Measurements from ENCODE around the gene FZR1.
A peak's percentile ranks its signal among the peaks of the same experiment; 100 is the strongest.

Gene FZR1

DNA sequence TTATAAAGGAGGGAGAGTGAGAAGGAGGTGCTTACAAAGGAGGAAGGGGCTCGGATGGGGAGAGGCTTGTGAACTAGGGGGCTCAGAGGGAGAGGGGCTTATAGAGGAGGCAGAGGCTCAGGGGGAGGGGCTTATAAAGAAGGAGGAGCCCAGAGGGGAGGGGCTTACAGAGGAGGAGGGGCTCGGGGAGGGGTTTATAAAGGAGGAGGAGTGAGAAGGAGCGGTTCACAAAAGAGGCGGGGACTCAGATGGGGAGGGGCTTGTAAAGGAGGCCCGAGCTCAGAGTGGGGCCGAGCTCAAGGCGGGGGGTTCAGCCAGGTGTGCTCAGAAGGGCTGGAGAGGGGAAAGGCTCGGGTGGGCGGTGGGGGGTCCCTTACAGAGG is 26.3 kb upstream of the FZR1 start:
- no peak overlapping the region for H3K4me3 Mint-ChIP-seq
- no peaks in the 10 kb centered on the region for H3K9me3 Mint-ChIP-seq
- no peaks in the 10 kb centered on the region for H3K27me3 Mint-ChIP-seq
- no peaks in the 10 kb centered on the region for H3K36me3 Mint-ChIP-seq (ENCODE audit: low read depth)
- no peak overlapping the region for H3K27ac Mint-ChIP-seq
- no peak for ATAC-seq
- peaks cover 8% of the 10 kb centered on the region for H3K4me1 Mint-ChIP-seq
- peak; percentile 26 for DNase-seq

DNA sequence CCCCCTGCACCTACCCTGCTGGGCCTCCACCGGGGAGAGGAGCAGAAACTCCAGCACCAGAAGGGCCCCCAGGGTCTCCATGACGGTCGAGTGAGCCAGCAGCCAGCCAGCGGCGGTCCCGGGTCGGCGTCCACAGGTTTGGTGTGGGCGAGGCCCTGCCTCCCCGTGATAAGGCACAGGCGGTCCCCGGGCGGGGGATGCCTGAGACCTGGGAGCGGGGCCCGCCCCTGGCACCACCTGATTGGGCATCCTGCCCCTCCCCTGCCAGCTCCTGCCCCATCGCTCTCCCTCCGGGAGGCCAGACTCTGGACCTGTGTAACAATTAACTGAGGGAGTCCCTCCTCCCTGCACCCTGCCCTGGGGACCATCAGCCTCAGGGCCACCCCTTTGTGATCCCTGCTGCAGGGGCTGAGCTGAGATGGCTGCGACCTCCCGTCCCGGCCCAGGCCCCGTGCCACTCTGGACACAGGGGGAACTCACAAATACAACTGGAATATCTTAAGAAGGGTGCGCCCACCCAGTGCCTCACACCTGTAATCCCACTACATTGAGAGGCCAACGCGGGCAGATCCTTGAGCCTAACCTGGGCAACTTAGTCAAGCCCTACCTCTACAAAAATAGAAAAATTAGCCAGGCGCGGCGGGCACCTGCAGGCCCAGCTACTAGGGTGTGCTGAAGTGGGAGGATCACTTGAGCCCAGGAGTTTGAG is 25.6 kb upstream of the FZR1 start, which contains the start of gene SMIM24:
Gene SMIM24 (minus strand): TSS at position 143 of the 709 bp plus-strand sequence. CDS start 62 bp downstream, at position 81.
- no peak for DNase-seq
- Mint-ChIP-seq H3K36me3 (ENCODE audit: low read depth) (no peaks in the 10 kb centered on the region), H3K4me1 (peaks cover 8% of the 10 kb centered on the region), H3K9me3 (no peaks in the 10 kb centered on the region), H3K27me3 (no peaks in the 10 kb centered on the region), H3K27ac (no peak within 1 kb of the TSS), H3K4me3 (no peak within 1 kb of the TSS)
- ATAC-seq = no peak

DNA sequence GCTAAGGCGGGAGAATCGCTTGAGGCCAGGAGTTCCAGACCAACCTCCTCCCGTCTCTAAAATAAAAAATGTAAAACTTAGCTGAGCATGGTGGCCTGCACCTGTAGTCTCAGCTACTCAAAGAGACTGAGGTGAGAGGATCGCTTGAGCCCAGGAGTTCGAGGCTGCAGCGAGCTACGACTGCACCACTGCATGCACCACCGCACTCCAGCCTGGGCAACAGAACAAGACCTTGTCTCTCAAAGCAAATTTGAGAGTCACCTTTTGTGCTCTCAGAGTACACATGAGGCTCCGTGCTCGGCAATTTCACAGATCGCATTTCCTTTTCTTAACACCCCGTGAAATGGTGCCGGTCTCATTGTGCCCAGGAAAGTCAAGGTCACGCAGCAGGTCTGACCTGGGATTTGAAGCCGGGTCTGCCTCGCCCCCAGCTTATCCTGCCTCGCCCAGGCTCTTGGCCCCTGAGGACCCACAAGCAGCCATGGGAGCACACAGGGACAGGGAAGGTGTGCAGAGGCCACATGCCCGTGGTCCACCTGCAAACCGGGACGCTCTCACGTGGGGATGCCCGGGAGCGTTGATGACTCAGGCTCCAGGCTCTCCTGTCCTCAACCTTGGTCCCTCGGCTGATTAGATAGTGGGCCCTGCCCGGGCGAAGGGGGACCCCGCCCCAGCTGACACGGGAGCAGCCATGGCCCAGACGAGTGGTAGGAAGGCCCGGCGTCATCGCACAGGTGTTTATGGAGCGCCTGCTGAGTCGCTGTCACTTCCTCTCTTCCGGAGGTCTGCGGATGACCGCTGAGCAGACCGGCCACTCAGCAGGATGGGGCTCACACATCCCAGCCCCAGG is 24.6 kb upstream of the FZR1 start:
- Mint-ChIP-seq H3K9me3 (no peaks in the 10 kb centered on the region), H3K36me3 (ENCODE audit: low read depth) (no peaks in the 10 kb centered on the region), H3K27ac (no peak overlapping the region), H3K27me3 (no peaks in the 10 kb centered on the region), H3K4me1 (peaks cover 8% of the 10 kb centered on the region), H3K4me3 (no peak overlapping the region)
- DNase-seq (no peak), ATAC-seq (no peak)

DNA sequence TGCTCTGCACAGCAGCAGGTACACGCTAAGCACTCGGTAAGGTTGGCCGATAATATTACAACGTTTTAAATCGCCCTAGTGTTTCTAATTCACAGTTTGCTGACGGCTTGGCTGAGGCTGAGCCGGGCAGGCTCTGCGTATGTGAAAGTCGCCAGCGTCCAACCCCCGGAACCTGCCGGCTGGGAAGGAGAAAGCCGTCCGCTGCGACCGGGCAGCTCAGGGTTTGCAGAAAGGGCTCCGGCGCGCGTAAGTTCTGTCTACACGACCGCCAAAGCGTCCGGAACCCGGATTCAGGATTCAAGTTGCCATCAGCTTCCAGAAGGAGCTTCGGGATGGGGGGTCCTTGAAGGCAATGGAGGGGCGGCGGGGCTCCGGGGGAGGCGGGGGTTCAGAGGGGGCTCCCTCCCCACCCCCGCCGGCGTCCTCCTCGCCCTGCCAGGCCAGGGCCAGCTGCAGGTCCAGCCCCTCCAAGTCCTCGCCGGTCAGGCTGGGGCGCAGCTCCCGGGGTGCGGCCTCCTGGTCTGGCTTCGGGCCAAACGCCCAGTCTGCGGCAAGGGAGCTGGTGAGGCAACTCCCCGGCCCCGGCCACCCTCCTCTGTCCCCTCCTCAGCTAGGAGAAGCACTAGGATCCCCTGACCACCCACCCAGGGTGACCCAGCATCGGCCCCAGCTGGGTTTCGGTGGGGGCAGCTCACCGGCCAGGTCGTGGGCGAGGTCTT is 23.4 kb upstream of the FZR1 start:
- H3K9me3 Mint-ChIP-seq = no peaks in the 10 kb centered on the region
- H3K36me3 Mint-ChIP-seq (ENCODE audit: low read depth) = no peaks in the 10 kb centered on the region
- H3K4me3 Mint-ChIP-seq = no peak overlapping the region
- DNase-seq = no peak
- no peaks in the 10 kb centered on the region for H3K27me3 Mint-ChIP-seq
- H3K27ac Mint-ChIP-seq = no peak overlapping the region
- peaks cover 8% of the 10 kb centered on the region for H3K4me1 Mint-ChIP-seq
- no peak for ATAC-seq

DNA sequence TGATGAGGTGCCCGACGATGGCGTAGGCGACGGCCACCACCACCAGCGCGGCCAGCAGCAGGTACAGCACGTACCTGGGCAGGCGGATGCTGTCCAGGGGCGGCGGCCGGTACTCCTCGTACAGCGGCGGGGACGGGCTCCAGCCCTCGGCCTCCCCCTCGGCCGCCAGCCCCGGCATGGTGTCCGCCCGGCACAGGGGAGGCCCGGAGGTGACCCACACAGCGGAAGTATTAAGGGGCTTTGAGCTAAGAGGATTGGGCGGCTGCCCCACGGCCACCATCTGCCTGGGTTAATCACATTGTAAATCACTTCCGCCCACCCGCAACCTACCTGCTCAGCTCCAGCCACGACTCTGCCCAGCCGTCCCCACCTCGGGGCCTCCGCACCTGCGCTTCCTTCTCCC is 22.9 kb upstream of the FZR1 start, which contains the start of gene SMIM44:
Gene SMIM44 (minus strand): TSS at position 216 of the 403 bp plus-strand sequence. CDS start 38 bp downstream, at position 178.
- no peak within 1 kb of the TSS for H3K27ac Mint-ChIP-seq
- peaks cover 4% of the 10 kb centered on the region for H3K4me1 Mint-ChIP-seq
- H3K9me3 Mint-ChIP-seq = no peaks in the 10 kb centered on the region

DNA sequence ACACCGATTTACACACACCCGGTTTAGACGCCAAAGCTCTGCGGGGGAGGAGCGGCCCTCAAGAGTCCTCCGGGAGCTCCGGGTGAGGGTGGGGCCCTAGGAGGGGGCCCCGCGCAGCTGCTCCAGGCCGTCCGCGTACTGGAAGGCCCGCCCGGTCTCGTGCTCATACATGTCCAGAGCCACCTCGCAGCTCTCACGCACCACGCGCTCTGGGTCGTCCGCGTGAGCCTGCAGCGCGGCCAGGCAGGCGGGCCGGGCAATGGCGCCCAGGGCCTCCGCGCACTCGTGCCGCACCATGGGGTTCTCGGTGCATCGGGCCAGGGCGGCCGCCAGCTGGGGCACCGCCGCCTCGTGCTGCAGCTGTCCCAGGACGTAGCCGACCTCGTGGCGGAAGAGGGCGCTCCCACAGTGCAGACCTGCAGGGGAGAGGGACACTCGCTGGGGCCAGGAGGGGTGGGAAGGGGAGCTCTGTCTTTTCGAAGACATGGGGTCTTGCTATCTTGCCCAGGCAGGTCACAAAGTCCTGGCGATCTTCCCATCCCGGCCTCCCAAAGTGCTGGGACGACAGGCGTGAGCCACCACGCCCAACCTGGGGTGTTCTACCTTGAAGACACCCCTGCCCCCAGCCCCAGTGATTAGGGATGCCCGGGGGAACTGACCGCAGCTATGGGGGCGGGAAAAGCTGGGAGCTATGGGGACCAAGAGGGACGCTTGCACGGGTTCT is 14.6 kb upstream of the FZR1 start:
- H3K27me3 Mint-ChIP-seq = no peaks in the 10 kb centered on the region
- ATAC-seq (no peak), DNase-seq (no peak)
- no peak overlapping the region for H3K27ac Mint-ChIP-seq
- H3K4me3 Mint-ChIP-seq = no peak overlapping the region
- peaks cover 6% of the 10 kb centered on the region for H3K4me1 Mint-ChIP-seq
- no peaks in the 10 kb centered on the region for H3K9me3 Mint-ChIP-seq
- H3K36me3 Mint-ChIP-seq (ENCODE audit: low read depth) = peaks cover 16% of the 10 kb centered on the region

More for the DNA sequence above, 22.9 kb upstream of the FZR1 start, which contains the start of gene SMIM44:
- Mint-ChIP-seq H3K27me3 (no peaks in the 10 kb centered on the region), H3K4me3 (no peak within 1 kb of the TSS), H3K36me3 (ENCODE audit: low read depth) (no peaks in the 10 kb centered on the region)
- ATAC-seq = no peak
- DNase-seq = no peak

DNA sequence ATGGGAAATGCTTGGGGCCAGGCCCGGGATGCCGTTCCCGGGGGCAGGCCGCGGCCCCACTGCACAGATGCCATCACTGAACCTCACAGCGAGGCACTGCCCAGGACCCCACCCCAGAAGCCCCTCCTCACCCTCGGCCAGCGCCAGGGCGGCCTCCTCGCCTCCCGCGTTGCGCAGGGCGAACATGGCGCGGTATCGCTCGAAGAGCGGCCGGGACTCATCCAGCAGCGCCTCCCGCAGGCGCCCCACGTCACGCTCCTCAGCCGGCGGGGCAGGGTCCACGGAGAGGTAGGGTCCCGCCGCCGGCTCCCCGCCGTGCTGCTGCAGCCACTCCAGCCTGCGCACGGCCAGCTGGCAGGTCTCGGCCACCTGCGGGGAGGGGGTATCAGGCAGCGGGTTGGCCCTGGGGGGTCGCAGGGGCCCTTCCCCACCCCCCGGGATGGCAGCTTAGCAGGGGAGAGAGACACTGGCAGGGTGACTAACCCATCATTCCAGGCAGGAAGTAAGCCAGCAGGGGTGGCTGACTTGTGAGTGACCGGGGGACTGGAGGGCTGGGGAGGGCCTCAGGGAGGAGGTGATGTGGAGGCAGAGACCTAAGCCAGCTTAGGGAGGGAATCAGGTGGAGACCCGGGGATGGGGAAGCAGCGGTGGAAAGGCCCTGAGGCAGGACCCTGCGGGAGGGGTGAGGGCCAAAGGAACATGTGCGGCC is 13.8 kb upstream of the FZR1 start:
- Mint-ChIP-seq H3K27ac (no peak overlapping the region), H3K36me3 (ENCODE audit: low read depth) (peaks cover 16% of the 10 kb centered on the region)
- no peak for DNase-seq

DNA sequence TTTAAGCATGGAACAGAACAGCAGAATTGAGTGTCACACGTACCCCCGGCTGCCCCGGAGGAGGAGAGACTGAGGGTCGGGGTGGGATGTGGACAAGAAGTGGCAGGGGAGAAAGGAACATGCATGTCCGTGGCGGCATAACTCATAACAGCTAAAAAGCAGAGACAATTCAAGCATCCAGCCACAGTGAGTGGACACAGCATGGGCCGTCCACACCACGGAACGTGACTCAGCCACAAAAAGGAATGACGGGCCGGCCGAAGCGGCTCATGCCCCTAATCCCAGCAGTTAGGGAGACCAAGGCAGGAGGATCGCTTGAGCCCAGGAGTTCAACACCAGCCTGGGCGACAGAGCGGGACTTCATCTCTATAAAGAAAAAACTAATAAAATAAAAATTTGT is 13.2 kb upstream of the FZR1 start:
- ATAC-seq = no peak
- Mint-ChIP-seq H3K4me3 (no peak overlapping the region), H3K36me3 (ENCODE audit: low read depth) (peaks cover 17% of the 10 kb centered on the region), H3K4me1 (peaks cover 7% of the 10 kb centered on the region), H3K27me3 (no peaks in the 10 kb centered on the region), H3K9me3 (no peaks in the 10 kb centered on the region), H3K27ac (no peak overlapping the region)
- DNase-seq = no peak

More for the DNA sequence above, 13.8 kb upstream of the FZR1 start:
- no peak for ATAC-seq
- Mint-ChIP-seq H3K4me3 (no peak overlapping the region), H3K9me3 (no peaks in the 10 kb centered on the region), H3K4me1 (peaks cover 6% of the 10 kb centered on the region), H3K27me3 (no peaks in the 10 kb centered on the region)

DNA sequence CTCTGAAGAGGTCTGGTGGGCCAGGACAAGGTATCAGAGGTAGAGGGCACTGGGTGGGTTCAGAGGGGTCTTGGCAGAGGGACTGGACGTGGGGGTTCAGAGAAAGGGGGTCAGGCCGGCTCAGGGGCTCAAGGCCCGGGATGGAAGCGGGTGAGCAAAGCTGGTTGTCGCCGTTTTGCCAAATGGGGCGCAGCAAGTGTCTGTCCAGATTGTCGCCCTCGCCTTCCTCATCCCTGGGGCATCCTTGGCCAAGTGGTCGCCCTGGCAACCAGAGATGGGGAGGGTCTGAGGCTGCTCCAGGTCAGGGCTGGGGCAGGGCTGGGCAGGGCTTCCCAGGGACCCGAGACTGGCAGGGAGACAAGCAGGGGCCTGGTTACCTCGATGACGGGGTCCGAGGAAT is 12.5 kb upstream of the FZR1 start:
- no peak for DNase-seq
- H3K9me3 Mint-ChIP-seq = no peaks in the 10 kb centered on the region
- no peak overlapping the region for H3K27ac Mint-ChIP-seq
- ATAC-seq = no peak
- H3K36me3 Mint-ChIP-seq (ENCODE audit: low read depth) = peaks cover 19% of the 10 kb centered on the region
- H3K4me3 Mint-ChIP-seq = no peak overlapping the region
- H3K4me1 Mint-ChIP-seq = peaks cover 11% of the 10 kb centered on the region
- H3K27me3 Mint-ChIP-seq = no peaks in the 10 kb centered on the region

DNA sequence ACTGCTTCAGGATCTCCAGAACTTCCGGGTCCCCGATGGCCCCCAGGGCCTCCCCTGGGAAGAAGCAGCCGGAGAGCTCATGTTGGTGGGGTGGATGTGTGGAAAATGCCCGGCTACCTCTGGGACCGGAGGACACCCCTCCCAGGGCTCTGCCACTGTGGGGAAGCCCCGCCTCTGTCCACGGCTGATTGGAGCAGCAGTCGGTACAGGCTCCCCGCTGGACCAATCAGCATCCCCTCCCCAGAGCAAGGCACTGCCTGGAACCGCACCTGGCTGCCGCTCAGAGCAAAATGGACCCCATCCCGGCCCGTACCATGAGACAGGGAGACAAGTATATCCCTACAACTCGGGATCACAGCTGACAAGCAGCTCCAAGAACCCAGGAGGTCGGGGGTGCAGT is 12.1 kb upstream of the FZR1 start:
- H3K27me3 Mint-ChIP-seq = no peaks in the 10 kb centered on the region
- peaks cover 15% of the 10 kb centered on the region for H3K4me1 Mint-ChIP-seq
- H3K4me3 Mint-ChIP-seq = no peak overlapping the region

DNA sequence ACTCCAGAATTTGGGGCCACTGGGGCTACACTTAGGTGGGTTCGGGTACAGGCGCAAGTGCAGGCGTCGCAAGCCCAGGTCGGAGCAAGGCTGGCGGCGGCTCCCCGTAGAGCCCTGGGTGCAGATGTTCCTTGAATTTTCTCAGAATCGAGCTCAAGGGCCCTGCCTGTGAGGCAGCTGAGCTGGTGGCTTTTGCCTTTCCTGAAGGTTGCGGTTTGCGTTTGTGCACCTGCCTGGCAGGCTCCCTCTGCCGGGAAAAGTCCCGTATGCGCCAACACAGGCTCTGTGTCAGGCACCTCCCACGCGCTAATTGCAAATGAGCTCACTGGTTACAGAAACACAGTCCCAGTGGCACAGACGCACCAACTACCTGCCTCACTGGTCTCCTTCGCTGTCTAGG is 11.6 kb upstream of the FZR1 start:
- DNase-seq = peak; percentile 62
- H3K4me3 Mint-ChIP-seq = no peak overlapping the region

More for the DNA sequence above, 12.1 kb upstream of the FZR1 start:
- no peak overlapping the region for H3K27ac Mint-ChIP-seq
- ATAC-seq = peak; percentile 70
- peaks cover 20% of the 10 kb centered on the region for H3K36me3 Mint-ChIP-seq (ENCODE audit: low read depth)
- DNase-seq = peak; percentile 45
- no peaks in the 10 kb centered on the region for H3K9me3 Mint-ChIP-seq

DNA sequence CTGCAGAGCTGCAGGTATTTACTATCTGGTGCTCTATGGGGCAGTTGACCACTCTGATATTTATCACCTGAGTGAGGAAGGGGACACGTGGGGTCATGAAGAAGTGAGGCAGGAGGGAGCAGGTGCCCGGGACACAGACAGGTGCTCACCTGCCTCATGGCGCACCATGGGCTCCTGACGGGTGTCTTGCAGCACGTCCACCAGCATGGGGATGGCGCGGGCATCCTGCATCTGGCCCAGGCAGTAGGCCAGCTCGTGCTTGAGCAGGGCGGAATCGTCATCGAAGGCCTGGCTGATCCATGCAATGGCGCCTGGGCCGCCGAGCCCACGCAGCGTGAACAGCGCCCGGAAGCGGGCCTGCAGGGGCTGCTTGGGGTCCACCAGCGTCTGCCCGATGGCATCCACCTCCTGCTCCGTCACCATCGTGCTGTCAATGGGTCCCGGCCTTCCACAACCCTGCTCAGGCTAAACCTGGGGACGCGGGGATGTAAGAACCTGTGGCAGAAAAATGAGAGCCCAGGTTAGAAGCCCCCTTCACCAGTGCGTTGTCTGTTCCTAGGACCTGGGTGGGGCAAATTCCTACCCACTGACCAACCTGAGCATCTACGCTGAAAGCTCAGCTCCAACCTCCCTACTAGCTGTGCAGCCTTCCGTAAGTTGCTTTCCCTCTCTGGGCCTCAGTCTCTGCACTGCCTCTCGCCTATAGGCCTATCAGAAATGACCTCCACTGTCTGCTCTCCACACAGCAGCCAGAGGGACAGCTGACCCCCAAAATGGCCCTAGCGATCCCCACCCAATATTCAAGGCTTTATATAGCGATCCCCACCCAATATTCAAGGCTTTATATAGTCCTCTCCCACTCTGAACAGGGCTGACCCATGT is 9.5 kb upstream of the FZR1 start:
- peaks cover 31% of the 10 kb centered on the region for H3K4me1 Mint-ChIP-seq
- H3K36me3 Mint-ChIP-seq (ENCODE audit: low read depth) = peaks cover 27% of the 10 kb centered on the region
- ATAC-seq = no peak

More for the DNA sequence above, 11.6 kb upstream of the FZR1 start:
- Mint-ChIP-seq H3K36me3 (ENCODE audit: low read depth) (peaks cover 22% of the 10 kb centered on the region), H3K4me1 (peaks cover 19% of the 10 kb centered on the region), H3K27me3 (no peaks in the 10 kb centered on the region), H3K27ac (peak overlapping the region; percentile 22), H3K9me3 (no peaks in the 10 kb centered on the region)
- peak; percentile 69 for ATAC-seq

More for the DNA sequence above, 9.5 kb upstream of the FZR1 start:
- no peaks in the 10 kb centered on the region for H3K9me3 Mint-ChIP-seq
- H3K4me3 Mint-ChIP-seq = no peak overlapping the region
- peaks cover 1% of the 10 kb centered on the region for H3K27me3 Mint-ChIP-seq
- no peak for DNase-seq
- no peak overlapping the region for H3K27ac Mint-ChIP-seq
